OCI-M2 (cell line): ENCODE results near the gene HERC6.
"Not testable (repeated sequence)": the region's sequence is repeated elsewhere in the genome, so short reads cannot be mapped to it uniquely, and the experiment has no call there.

ENCODE experiments used
- DNase-seq: peaks from one replicate; lab custom pipeline; 2025; ENCODE audit not compliant: unreplicated experiment; lab: John Stamatoyannopoulos, UW

HERC6 gene

DNA sequence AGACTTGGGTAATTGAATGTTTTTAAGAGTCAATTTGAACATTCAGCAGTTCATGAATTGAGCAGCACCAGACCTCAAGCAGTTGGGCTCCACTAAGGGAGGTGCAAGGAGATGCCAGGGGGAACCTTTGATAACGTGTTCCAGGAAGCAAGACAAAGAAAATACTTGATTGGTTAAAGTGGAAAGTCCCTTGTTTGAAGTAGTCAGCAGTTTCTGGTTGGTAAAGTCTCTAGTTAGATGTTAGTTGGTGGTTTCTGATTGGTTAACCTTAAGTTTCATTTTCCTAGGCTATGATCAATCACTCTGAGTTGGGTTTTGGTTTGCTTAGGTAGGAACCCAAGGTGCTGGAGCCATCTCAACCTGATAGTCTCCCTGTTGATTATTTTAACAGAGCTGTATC lies 4.0 kb downstream of the HERC6 start:
- DNase-seq: no peak

DNA sequence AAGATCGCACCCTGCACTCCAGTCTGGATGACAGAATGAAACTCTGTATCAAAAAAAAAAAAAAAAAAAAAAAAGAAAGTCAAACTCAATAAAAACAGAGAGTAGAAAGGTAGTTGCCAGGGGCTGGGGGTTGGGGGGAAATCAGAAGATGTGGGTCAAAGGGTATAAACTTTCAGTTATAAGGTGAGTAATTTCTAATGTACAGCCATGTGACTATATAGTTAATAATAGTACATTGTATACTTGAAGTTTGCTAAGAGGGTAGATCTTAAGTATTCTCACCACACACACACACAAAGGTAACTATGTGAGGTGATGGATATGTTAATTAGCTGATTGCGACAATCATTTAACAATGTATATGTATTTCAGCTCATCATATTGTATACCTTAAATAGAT lies 11.5 kb downstream of the HERC6 start:
- no peak for DNase-seq

DNA sequence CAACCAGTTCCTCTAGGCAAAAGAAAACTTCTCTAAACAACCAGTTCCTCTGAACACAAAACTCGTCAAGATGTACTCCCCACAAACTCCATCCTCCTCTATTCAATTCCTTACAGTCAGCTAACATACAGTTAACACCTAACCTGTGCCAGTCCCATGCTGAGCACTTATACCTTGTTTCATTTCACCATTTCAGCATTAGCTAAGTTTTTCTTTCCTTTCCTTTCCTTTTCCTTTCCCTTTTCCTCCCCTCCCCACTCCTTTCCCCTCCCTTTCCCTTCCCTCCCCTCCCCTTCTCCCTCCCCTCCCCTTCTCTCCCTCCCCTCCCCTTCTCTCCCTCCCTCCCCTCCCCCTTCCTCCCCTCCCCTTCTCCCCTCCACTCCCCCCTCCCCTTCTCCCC lies 13.1 kb downstream of the HERC6 start:
- DNase-seq: no peak

DNA sequence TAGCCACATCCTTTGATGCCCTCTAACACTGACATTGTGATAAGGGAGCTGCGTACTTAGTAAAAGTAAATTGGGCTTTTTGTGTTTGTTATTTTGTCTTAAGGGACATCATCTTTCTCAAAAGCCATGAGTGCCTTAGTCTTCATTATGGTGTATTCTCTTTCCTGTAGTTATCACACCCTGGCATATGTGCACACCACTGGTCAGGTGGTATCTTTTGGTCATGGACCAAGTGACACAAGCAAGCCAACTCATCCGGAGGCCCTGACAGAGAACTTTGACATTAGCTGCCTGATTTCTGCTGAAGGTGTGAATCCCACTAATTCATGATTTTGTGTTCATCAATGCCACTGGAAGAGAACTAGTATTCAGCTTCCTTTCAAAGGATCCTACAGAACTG lies 18.0 kb downstream of the HERC6 start:
- no peak for DNase-seq

DNA sequence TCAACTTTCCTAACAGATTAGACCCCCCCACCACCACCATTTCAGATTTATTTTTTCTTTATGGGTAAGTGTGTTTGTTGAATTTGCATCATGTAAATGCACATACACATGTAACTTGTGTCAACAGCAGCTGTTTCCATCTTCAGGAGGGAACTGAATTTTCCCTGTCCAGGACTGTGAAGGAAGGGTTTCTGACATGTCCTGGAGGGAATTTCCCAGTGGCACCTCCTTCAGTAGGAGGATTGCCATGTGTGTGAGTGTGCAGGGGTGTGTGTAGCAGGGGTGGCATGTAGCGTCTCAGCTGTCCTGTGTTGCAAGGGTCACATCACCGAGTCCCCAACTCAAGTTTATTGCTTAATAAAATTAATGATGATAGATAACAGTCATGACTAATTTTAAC lies 19.7 kb downstream of the HERC6 start:
- no peak for DNase-seq

DNA sequence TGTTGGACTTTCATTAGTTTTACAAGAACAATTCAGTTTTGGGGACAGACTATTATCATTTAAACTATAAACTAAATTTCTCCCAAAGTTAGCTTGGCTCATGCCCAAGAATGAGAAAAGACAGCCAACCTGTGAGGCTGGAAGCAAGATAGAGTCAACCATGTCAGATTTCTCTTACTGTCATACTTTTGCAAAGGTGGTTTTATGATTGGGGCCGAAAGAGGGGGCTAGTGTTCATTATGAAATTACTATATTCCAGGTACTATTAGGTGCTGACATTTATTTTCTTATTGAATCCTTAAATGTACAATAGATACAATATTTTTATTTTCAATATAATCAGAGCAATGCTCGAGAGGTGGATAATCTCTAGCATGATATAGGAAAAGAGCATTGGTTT lies 30.6 kb downstream of the HERC6 start:
- DNase-seq: no peak

DNA sequence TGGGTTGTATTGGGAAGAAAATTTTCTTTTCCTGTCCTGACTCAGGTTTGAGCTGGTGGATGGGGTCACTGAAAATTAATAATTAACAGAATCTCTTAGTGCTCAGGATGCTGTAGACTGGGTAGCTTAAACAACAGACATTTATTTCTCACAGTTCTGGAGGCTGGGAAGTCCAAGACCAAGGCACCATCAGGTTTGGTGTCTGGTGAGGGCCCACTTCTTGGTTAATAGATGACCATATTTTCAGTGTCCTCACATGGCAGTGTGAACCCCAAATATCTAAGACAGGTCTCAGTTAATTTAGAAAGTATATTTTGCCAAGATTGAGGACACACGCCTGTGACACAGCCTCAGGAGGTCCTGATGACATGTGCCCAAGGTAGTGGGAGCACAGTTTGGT lies 31.1 kb downstream of the HERC6 start:
- DNase-seq: no peak

DNA sequence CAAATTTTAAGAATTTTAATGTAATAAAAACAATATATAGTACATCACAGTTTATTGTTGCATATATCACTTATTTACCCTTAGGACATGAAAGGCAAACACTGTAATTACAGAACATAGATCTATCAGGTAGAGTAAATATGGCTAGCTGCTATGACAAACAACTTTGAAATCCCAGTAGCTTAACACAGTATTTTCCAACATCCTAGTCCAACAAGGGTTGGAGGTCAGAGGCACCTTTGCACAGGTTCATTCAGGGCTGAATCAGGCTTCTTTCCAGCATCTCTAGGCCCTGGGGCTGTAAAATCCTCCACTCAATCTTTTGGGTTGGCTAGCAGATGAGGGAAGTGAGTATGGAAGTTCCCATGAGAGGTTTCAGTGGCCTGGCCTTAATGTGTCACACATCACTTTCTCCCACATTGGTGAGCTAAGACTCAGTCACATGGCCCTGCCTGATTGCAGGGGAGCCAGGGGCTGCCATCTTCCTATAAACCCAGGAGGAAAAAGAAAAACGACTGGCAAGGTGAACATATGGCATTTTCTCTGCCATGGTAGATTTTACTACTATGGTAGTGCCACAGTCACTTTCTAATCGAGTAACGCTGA lies 32.9 kb downstream of the HERC6 start:
- no peak for DNase-seq

DNA sequence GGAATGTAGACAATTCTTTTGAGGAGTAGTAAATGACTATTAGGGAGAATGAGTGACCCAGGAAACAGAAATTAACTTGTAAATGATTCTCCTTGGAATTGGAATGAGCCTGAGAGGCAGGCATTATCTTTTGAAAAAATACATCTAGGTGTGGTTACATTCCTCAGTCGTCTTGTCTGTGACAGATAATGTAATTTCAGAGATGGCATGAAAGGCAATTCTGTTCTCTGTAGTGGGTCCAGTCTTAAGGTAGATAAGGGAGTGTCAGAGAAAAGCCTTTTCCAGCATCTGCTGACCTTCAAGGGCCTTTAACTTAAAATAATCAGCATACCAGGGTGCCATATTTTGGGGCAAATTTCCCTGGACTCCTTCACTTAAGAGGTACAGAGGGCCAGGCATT lies 35.1 kb downstream of the HERC6 start:
- DNase-seq: no peak

DNA sequence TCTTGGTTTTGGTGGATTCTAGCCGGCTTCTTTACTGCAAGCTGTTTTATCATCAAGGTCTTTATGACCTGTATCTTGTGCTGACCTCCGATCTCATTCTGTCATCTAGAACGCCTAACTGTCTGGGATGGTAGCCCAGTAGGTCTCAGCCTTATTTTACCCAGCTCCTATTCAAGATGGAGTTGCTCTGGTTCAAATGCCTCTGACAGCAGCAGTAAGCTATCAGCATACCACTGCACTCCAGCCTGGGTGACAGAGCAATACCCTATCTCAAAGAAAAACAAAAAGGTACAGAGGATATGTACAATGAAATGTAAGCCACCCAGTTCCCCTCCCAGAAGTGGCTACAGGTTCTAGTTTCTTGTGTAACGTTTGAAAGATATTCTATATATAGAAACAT lies 36.1 kb downstream of the HERC6 start:
- no peak for DNase-seq

DNA sequence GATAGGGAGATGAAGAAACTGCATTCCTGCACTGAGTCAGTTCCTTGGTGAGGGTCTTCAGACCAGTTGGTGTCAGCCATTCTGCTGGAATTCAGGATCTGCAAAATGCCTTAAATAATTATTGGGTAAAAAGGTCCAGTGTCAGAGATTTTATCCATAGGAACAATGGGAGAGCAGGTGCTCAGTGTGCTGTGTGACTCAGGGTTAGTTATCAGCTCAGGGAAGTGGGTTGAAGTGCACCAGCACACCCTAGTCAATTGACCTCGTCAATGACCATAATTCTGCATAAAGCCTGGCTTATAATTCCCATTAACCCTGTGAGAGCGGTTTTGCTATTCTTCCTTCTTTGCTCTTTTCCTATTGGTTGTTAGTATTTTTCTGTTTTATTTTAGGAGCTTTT lies 37.3 kb downstream of the HERC6 start:
- no peak for DNase-seq

DNA sequence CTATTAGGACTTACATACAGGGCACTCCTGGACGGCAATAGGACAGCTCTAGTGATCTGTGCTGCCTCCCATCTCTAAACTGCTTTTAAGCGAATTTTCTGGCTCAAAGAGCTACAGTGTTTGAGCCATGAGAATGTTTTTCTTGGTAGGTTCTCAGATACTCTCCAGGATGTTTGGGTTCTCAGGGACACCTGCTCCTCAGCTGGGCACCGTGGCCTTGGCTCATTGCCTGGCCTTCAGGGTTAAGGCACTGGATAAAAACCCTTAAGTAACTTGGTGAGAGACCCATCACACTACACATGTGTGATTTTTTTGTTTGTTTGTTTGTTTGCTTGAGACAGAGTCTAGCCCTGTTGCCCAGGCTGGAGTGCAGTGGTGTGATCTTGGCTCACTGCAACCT lies 39.8 kb downstream of the HERC6 start:
- DNase-seq: no peak

DNA sequence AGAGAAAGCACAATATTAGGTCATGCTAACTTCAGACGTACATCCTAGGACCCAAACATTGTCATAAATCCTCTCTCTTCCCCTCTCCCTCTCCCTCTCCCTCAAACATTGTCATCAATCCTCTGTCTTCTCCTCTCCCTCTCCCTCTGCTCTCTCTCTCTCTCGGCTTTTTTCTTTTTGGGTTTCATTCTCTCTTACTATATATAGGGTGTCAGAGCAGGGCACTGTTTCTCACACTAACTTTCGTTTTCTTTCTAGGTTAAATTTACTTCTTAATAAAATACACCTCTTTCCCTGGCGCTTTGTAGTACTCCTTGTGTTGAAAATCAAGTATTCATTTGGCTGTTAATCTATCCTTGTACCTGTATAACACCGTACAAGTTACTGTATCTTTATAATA lies 41.2 kb downstream of the HERC6 start:
- no peak for DNase-seq

DNA sequence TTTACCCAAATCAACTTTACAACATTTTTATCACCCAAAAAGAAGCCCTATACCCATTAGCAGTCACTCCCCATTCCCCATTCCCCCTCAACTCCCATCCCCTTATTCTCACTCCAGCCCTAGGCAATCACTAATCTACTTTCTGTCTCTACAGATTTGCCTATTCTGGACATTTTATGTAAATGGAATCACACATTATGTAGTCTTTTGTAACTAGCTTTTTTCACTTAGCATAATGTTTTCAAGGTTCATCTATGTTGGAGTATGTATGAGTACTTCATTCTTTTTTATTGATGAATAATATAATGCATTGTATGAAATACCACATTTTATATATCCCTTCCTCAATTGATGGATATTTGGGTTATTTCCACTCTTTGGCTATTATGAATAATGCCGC lies 42.2 kb downstream of the HERC6 start:
- DNase-seq: no peak

DNA sequence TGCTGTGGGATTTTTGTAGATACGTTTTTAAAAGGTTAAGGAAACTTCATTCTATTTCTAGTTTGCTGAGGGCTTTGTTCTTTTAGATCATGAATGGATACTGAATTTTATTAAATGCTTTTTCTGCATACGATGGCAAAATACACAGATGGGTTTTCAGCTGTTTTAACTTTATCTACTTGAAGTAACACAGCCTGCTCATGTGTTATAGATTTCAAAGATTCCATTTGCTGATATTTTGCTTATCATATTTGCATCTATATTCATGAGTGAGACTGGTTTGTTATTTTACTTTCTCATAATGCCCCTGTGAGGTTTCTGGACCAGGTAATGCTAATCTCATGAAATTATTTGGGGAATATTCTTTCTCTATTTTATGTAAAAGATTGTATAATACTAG lies 43.8 kb downstream of the HERC6 start:
- no peak for DNase-seq

DNA sequence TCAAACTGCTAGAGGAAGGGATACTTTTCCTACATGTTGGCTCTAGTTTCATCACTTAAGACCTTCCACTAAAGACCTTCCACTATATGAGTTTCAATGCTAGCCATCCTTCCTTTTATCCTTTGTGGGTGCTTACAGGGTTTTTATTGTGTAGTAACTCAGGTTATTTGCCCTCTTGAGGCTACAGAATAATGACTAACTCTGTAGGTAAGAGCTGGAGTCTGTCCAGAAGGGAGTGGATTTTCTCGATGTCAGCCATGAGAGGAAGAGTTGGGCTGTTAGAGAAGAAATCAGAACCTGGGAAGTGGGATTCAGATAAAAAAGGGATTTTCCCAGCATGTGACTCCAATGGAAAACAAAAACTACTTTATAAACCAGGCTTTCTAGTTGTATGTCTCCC lies 50.7 kb downstream of the HERC6 start:
- no peak for DNase-seq

DNA sequence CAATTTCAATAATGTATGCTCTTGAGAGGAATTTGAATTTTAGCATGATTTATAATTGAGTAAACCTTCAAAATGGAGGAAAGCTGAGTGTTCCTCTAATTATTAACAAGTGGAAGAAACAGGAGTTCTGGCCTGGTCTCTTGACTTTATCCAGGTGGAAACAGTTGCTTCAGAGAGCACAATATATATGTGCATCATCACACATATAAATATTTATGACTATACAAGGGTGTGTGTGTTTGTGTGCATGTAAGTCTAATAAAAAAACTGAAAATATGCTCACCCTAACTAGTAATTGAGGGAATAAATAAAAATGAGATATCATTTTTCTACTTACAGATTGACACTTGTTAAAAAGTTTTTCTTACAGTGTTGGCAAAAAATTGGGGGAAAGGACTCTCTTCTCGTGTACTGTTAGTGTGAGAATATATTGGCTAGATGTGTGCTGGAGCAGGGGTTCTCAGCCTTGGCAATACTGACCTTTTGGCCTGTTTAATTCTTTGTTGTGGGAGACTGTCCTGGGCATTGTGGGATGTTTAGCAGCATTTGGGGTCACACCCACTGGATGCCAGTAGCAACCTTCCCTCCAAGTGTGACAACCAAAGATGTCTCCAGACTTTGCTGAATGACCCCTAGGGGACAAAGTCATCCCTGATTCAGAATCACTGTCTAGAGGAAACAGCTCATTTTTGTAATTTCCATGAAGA lies 57.5 kb downstream of the HERC6 start:
- DNase-seq: no peak

DNA sequence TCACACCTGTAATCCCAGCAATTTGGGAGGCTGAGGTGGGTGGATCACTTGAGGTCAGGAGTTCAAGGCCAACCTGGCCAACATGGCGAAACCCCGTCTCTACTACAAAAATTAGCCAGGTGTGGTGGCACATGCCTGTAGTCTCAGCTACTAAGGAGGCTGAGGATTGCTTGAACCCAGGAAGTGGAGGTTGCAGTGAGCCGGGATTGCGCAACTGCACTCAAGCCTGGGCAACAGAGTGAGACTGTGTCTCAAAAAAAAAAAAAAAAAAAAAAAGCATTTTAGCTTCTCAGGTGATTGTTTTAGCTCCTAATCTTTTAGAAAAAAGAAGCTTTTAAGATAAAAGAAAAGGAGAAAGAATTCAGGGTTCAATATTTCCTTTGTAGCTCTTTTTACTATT lies 59.2 kb downstream of the HERC6 start:
- not testable (repeated sequence) for DNase-seq

DNA sequence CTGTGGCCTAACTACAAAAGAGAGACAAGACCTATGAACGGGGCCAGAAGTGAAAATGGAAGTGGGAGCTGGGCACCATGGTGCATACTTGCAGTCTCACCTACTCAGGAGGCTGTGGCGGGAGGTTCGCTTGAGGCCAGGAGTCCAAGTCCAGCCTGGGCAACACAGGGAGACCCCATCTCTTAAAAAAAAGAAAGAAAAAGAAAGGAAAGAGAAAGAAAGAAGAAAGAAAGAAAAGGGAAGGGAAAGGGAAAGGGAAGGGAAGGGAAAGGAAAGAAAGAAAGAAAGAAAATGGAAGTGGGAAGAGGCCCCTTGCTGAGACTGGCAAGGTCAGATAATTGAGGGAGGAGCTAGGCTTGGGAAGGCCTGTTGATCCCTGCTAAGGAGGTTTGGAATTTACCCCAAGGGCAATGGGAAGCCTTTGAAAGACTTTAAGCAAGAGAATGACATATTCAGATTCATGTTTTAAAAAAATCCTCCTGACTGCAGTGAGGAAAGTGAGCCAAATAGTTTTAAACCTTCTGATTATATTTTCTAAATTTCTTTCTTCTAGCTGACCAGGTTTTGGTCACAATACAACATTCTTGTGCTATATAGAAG lies 60.6 kb downstream of the HERC6 start:
- DNase-seq: no peak

DNA sequence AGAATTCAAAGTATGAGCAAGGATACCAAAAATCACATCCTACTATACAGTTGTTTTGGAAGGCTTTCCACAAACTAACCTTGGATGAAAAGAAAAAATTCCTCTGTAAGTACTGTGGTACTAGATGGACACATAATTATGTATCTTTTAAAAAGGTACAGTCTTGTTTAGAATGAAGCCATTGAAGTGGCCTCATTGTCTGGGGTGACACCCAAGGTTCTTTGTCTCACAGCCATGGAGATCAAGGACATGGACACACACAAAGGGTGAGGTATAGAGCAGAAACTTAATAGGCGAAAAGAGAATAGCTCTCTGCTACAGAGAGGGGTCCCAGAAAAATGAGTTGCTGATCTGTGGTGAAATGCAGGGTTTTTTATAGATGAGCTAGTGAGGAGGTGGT lies 61.5 kb downstream of the HERC6 start:
- DNase-seq: no peak

DNA sequence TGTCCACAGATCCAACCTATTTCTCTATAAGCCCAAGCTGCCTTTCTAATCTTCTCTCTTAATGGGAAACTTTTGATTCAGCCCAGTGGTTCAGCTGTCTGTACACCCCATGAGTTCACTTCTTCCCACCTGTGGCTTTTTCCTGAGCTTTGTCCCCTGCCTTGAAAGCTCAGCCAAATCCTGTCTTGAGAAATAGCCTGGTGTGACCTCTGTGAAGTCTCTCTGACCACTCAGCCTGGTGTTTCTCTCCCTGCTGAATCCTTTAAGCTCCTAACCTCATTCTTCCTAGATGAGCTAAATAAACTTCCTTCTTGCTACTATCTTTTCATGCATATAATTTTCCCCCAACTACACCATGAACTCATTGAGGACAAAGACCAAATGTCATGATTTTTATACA lies 63.0 kb downstream of the HERC6 start:
- DNase-seq: no peak

DNA sequence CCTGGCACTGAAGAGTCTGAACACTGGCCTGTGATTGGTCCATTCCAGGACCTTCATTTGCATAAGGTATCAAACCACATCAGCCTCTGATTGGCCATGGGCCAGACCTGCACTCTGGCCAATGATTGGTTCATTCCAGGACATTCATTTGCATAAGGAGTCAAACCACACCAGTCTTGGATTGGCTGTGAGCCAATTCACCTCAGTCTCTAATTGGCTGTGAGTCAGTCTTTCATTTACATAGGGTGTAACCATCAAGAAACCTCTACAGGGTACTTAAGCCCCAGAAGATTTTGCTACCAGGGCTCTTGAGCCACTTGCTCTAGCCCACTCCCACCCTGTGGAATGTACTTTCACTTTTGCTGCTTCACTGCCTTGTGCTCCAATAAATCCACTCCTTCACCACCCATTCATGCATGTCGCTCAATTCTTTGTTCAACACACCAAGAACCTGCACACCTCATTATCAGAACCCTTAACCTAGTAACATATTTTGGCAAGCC lies 64.1 kb downstream of the HERC6 start:
- DNase-seq: no peak

DNA sequence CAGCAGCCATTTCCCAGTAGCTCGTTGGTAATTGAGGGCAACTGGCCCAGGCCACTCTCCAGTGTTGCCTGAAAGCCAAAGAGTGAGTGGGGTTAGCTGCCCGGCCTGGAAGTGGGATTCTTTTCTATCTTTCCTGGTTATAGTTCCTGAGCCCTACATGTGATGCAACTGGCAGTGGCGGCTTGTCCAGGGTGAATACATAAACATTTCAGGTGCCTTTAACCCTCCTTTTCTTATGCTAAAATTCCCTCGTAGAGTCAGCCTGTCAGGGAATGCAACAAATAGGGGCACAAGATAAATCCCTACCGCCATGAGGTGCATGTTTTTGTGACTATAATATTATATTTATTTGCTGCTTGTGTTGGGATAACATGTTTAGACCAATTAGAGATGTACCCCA lies 64.8 kb downstream of the HERC6 start:
- no peak for DNase-seq
